Activated CD4-positive, alpha-beta T cell treated with anti-CD3 and anti-CD28 coated beads, Interleukin-2, amount 50 U/mL, for 16 hours (primary cell): Measurements from ENCODE around the gene SCG5.
A peak's percentile ranks its signal among the peaks of the same experiment; 100 is the strongest.

ENCODE experiments used
- DNase-seq: peaks from one replicate; pipeline ENCODE4 v3.0.0-alpha.2; 2020

Gene SCG5

GRCh38 chr15:32663671-32664070 lies 22.2 kb downstream of the SCG5 start:
- no peak for DNase-seq

GRCh38 chr15:32664796-32665195 lies 23.3 kb downstream of the SCG5 start:
- no peak for DNase-seq

GRCh38 chr15:32667321-32667720 lies 25.8 kb downstream of the SCG5 start:
- DNase-seq, result no peak

GRCh38 chr15:32668942-32669341 lies 27.4 kb downstream of the SCG5 start:
- no peak for DNase-seq

- DNase-seq, result no peak
These were observed 28.5 kb downstream of the SCG5 start for GRCh38 chr15:32669896-32670611.

GRCh38 chr15:32670623-32671022 lies 29.1 kb downstream of the SCG5 start:
- DNase-seq, result no peak

- DNase-seq, result no peak
These were observed 30.1 kb downstream of the SCG5 start for GRCh38 chr15:32671339-32672325.

- DNase-seq, result no peak
These were observed 33.2 kb downstream of the SCG5 start for GRCh38 chr15:32674681-32675080.

GRCh38 chr15:32675466-32675865 lies 34.0 kb downstream of the SCG5 start:
- DNase-seq, result no peak

- no peak for DNase-seq
These were observed 34.7 kb downstream of the SCG5 start for GRCh38 chr15:32676169-32676568.

- no peak for DNase-seq
These were observed 35.8 kb downstream of the SCG5 start for GRCh38 chr15:32677238-32677750.

GRCh38 chr15:32679298-32679690 lies 37.8 kb downstream of the SCG5 start:
- no peak for DNase-seq

GRCh38 chr15:32682569-32682968 lies 41.1 kb downstream of the SCG5 start:
- DNase-seq, result no peak

- DNase-seq, result no peak
These were observed 41.6 kb downstream of the SCG5 start for GRCh38 chr15:32682977-32683630.

- DNase-seq, result peak; percentile 24
These were observed 42.5 kb downstream of the SCG5 start for GRCh38 chr15:32683906-32684584.

GRCh38 chr15:32685576-32685975 lies 44.1 kb downstream of the SCG5 start:
- no peak for DNase-seq

- no peak for DNase-seq
These were observed 46.0 kb downstream of the SCG5 start for GRCh38 chr15:32687556-32687955.

GRCh38 chr15:32688151-32688639 lies 46.7 kb downstream of the SCG5 start:
- DNase-seq, result no peak

- DNase-seq, result no peak
These were observed 49.6 kb downstream of the SCG5 start for GRCh38 chr15:32690941-32691688.

- no peak for DNase-seq
These were observed 50.2 kb downstream of the SCG5 start for GRCh38 chr15:32691689-32692038.

- no peak for DNase-seq
These were observed 50.8 kb downstream of the SCG5 start for GRCh38 chr15:32692286-32692685.
